HG03571 (cell line): Measurements from ENCODE around the gene TSPAN13.

ENCODE experiments used
- ATAC-seq: cut with Tn5 transposase; IDR thresholded peaks from one replicate; pipeline ENCODE4 v1.9.1; 2021; ENCODE audit not compliant: unreplicated experiment

Gene TSPAN13

GRCh38 chr7:16773884-16774283 lies 20.3 kb downstream of the TSPAN13 start:
- no peak for ATAC-seq

GRCh38 chr7:16774294-16774693 lies 20.7 kb downstream of the TSPAN13 start:
- ATAC-seq = no peak

- ATAC-seq = no peak
These were observed 21.4 kb downstream of the TSPAN13 start for GRCh38 chr7:16774986-16775385.

- no peak for ATAC-seq
These were observed 22.5 kb downstream of the TSPAN13 start for GRCh38 chr7:16776053-16776452.

GRCh38 chr7:16778476-16778875 lies 24.9 kb downstream of the TSPAN13 start:
- no peak for ATAC-seq

GRCh38 chr7:16779051-16779450 lies 25.5 kb downstream of the TSPAN13 start:
- ATAC-seq = no peak

- no peak for ATAC-seq
These were observed 27.0 kb downstream of the TSPAN13 start for GRCh38 chr7:16780596-16780995.

- ATAC-seq = no peak
These were observed 31.8 kb downstream of the TSPAN13 start for GRCh38 chr7:16785321-16785720.

GRCh38 chr7:16785846-16786245 lies 32.3 kb downstream of the TSPAN13 start:
- no peak for ATAC-seq

GRCh38 chr7:16786257-16786656 lies 32.7 kb downstream of the TSPAN13 start:
- ATAC-seq = no peak

- no peak for ATAC-seq
These were observed 33.6 kb downstream of the TSPAN13 start for GRCh38 chr7:16787127-16787526.

- ATAC-seq = no peak
These were observed 37.5 kb downstream of the TSPAN13 start for GRCh38 chr7:16791071-16791470.

GRCh38 chr7:16791905-16792698 lies 38.5 kb downstream of the TSPAN13 start:
- no peak for ATAC-seq

GRCh38 chr7:16794986-16795385 lies 41.4 kb downstream of the TSPAN13 start:
- ATAC-seq = no peak

- no peak for ATAC-seq
These were observed 42.1 kb downstream of the TSPAN13 start for GRCh38 chr7:16795624-16796023.

- ATAC-seq = no peak
These were observed 47.6 kb downstream of the TSPAN13 start for GRCh38 chr7:16801111-16801542.

- no peak for ATAC-seq
These were observed 48.0 kb downstream of the TSPAN13 start for GRCh38 chr7:16801579-16801978.

- no peak for ATAC-seq
These were observed 49.6 kb downstream of the TSPAN13 start for GRCh38 chr7:16803125-16803524.

- no peak for ATAC-seq
These were observed 50.5 kb downstream of the TSPAN13 start for GRCh38 chr7:16803881-16804673.

- ATAC-seq = no peak
These were observed 51.3 kb downstream of the TSPAN13 start, which contains the start of gene AGR2 for GRCh38 chr7:16804674-16805439. Gene AGR2, minus strand, starts transcription at chr7:16804999. Its CDS starts 3,203 bp downstream, at chr7:16801796.

- ATAC-seq = no peak
These were observed 51.9 kb downstream of the TSPAN13 start for GRCh38 chr7:16805441-16805840.
